Measurements from ENCODE around the gene ZNF467.

The ZNF467 gene

DNA sequence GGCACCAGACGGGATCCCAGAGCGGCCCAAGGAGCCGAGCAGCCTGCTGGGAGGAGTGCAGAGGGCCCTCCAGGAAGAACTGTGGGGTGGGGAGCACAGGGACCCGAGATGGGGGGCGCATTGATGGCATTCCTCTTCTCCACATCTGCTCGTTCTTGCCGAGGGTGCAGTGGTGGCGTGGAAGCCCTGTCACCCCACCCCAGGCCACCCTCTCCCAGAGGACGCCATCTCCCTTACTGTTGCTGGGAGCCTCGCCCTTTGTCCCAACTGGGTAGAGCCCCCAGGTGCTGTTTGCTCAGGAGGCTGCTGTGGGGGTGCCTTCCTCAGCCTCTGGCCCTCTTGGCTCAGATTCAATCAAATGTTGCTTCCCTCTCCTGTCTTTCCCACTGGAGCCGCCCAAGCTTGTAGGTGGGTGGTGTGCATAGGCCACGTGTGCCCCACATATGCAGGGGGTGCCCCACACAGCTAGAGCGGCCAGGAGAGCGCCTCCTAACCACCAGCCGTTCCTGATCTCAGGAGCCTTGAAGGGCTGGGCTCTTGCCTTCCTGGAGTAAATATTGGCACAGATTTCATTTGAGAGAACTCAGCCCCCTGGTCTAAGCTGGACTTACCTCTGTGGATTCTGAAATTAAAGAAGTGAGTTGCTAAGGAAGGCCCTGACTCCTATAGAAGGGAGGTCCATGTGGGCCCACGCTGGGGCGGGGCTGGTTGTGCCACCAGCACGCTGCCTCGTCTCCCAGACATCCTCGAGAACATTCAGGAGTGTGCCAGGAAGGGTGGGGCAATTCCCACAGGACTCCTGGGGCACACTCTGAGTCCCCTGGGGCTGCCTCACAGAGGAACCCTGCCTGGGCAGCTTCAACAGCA is 39.2 kb downstream of the ZNF467 start:
- Histone ChIP-seq H3K9me3 (ENCODE audit: low read length) (no peaks in the 10 kb centered on the region), H3K36me3 (ENCODE audit: insufficient read depth, low read length) (peaks cover 51% of the 10 kb centered on the region), H2AFZ (ENCODE audit: low read depth, low read length) (no peak overlapping the region), H3K4me3 (ENCODE audit: low read length) (no peak overlapping the region), H3K4me1 (ENCODE audit: insufficient read depth, low read length) (no peaks in the 10 kb centered on the region), H3K27me3 (ENCODE audit: insufficient read depth, low read length) (no peaks in the 10 kb centered on the region)

DNA sequence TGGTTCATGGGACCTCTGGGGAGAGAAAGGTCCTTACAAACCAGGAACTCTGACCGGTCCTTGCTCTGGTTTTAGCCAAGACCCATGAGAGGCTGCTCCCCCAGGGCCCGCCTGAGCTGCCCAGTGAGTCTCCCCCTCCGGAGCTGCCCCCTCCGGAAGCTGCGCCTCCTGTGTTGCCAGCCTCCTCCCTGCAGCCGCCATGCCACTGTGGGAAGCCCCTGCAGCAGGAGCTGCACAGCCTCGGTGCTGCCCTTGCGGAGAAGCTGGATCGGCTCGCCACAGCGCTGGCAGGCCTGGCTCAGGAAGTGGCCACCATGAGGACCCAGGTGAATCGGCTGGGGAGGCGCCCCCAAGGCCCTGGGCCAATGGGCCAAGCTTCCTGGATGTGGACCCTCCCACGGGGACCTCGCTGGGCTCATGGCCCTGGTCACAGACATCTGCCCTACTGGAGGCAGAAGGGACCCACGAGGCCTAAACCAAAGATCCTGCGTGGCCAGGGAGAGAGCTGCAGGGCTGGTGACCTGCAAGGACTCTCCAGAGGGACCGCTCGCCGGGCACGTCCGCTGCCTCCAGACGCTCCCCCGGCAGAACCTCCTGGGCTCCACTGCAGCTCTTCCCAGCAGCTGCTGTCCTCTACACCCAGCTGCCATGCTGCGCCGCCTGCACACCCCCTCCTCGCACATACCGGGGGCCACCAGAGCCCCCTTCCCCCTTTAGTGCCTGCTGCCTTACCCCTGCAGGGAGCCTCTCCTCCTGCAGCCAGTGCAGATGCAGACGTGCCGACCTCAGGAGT is 40.1 kb downstream of the ZNF467 start:
- H3K4me1 ChIP-seq (ENCODE audit: insufficient read depth, low read length) = no peaks in the 10 kb centered on the region

DNA sequence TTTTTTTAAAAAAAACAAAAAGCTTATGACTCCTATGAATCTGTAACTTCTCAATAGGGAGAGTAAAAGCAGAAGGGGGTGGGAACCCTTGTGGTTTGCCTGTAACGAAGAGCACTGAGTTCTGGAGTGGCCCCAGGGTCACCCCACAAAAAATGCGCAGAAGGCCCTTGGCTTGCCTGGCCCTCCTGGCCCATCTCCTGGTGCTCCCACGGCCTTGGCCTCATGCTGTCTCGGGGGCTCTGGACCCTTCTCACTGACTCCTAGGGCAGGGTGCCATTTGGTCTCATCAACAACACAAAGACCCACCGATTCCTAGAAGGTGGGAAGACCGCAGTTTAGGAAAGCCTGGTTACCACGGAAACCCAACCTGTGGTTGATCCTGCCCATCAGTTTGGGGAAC is 40.8 kb downstream of the ZNF467 start:
- H3K4me3 ChIP-seq (ENCODE audit: low read length) = no peak overlapping the region
- no peaks in the 10 kb centered on the region for H3K9me3 ChIP-seq (ENCODE audit: low read length)
- peaks cover 1% of the 10 kb centered on the region for H3K4me1 ChIP-seq (ENCODE audit: insufficient read depth, low read length)
- H3K36me3 ChIP-seq (ENCODE audit: insufficient read depth, low read length) = peaks cover 65% of the 10 kb centered on the region
- H3K27me3 ChIP-seq (ENCODE audit: insufficient read depth, low read length) = no peaks in the 10 kb centered on the region
- no peak overlapping the region for H2AFZ ChIP-seq (ENCODE audit: low read depth, low read length)

More for the DNA sequence above, 40.1 kb downstream of the ZNF467 start:
- H2AFZ ChIP-seq (ENCODE audit: low read depth, low read length) = no peak overlapping the region
- no peaks in the 10 kb centered on the region for H3K9me3 ChIP-seq (ENCODE audit: low read length)
- peaks cover 59% of the 10 kb centered on the region for H3K36me3 ChIP-seq (ENCODE audit: insufficient read depth, low read length)
- H3K27me3 ChIP-seq (ENCODE audit: insufficient read depth, low read length) = no peaks in the 10 kb centered on the region
- H3K4me3 ChIP-seq (ENCODE audit: low read length) = no peak overlapping the region

- no peak overlapping the region for H3K4me3 ChIP-seq (ENCODE audit: low read length)
- peaks cover 6% of the 10 kb centered on the region for H3K4me1 ChIP-seq (ENCODE audit: insufficient read depth, low read length)
- no peaks in the 10 kb centered on the region for H3K27me3 ChIP-seq (ENCODE audit: insufficient read depth, low read length)
- no peaks in the 10 kb centered on the region for H3K9me3 ChIP-seq (ENCODE audit: low read length)
- no peak overlapping the region for H2AFZ ChIP-seq (ENCODE audit: low read depth, low read length)
- peaks cover 69% of the 10 kb centered on the region for H3K36me3 ChIP-seq (ENCODE audit: insufficient read depth, low read length)
Observed at GRCh38 chr7:149732111-149732561, 41.3 kb downstream of the ZNF467 start.

DNA sequence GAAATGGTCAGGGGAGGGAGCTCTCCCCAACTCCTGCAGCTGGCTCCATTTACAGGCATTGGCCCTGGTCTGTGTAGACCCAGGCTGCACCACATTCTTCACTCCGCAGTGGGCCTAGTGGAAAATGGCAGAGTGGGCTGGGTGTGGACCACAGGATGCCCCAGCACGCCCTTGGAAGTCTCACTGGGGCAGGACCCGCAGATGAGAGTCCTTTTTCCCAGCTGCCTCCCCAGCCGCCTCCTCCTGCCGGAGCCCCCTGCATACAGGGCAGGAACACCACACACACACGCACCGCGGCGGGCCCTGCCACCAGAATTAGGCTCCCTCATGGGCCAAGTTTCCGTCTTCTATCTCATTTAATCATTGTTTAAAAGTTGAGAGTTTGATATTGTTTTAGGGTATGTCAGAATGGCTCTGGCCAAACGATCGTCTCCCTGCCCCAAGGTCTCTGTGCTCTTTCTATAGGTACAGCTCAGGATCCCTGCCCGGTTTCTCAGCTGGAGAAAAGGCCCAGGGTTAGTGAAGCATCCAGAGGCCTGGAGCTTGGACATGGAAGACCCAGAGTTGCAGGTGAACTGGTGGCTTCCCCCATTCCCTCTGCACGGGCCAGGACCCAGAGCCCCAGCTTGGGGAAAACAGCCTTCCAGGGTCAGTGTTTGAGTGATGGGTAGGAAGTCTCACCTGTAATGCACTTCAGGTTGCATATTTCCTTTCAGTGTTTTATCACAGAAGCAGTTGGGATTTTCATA is 42.0 kb downstream of the ZNF467 start:
- Histone ChIP-seq H3K4me3 (ENCODE audit: low read length) (no peak overlapping the region), H3K27me3 (ENCODE audit: insufficient read depth, low read length) (no peaks in the 10 kb centered on the region), H3K36me3 (ENCODE audit: insufficient read depth, low read length) (peaks cover 69% of the 10 kb centered on the region), H3K9me3 (ENCODE audit: low read length) (no peaks in the 10 kb centered on the region), H2AFZ (ENCODE audit: low read depth, low read length) (no peak overlapping the region), H3K4me1 (ENCODE audit: insufficient read depth, low read length) (peaks cover 9% of the 10 kb centered on the region)

DNA sequence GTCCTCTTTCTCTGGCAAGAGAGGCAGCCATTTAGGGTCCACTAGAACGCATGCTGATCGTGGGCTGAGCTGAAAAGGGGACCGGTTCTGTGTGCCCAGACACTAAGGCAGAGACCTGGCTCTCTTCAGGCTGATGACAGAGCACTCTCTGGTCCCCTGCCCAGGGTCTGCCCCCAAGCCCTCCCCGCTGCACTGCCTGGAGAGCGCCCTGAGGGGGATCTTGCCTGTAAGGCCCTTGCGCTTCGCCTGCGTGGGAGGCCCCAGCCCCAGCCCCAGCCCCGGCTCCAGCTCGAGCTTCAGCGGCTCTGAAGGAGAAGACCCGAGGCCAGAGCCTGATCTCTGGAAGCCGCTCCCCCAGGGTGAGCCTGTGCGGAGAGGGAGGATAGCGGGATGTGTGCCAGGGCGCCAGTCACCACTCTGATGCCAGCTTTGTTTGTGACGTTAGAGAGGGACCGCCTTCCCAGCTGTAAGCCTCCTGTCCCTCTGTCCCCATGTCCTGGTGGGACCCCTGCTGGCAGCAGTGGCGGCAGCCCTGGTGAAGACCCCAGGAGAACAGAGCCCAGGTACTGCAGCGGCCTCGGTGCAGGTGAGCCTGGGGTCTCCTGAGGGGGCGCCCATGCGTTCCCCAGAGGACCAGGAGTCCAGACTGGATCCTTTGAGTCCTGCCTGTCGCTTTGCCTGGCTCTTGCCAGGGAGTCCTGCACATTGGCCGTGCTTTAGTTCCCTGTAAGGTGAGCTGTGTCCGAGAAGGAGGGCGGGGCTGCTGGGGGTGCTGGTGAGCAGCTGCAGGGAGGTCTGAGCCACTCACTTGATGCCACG is 43.2 kb downstream of the ZNF467 start:
- H2AFZ ChIP-seq (ENCODE audit: low read depth, low read length) = no peak overlapping the region
- H3K9me3 ChIP-seq (ENCODE audit: low read length) = no peaks in the 10 kb centered on the region
- peaks cover 9% of the 10 kb centered on the region for H3K4me1 ChIP-seq (ENCODE audit: insufficient read depth, low read length)
- H3K27me3 ChIP-seq (ENCODE audit: insufficient read depth, low read length) = no peaks in the 10 kb centered on the region
- no peak overlapping the region for H3K4me3 ChIP-seq (ENCODE audit: low read length)
- peaks cover 77% of the 10 kb centered on the region for H3K36me3 ChIP-seq (ENCODE audit: insufficient read depth, low read length)

DNA sequence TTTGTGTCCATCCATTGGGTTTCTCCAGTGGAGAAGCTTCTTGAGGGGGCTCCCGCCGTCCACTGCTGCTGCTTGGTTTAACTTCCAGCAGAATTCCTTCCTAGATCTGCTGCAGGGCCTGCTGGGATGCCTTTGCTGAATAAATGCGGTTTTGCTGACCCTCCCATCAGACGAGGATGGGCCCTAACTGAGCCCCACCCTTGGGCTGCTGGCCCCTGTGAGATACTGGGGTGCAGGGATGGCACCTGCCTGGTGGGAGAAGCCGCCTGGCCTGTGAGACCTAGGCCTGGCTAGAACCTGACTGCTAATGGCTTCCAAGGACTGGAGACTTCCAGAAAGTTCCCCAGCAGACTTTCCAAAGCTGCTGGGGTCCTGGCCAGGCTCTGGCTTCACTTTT is 43.8 kb downstream of the ZNF467 start:
- no peaks in the 10 kb centered on the region for H3K9me3 ChIP-seq (ENCODE audit: low read length)
- H3K27me3 ChIP-seq (ENCODE audit: insufficient read depth, low read length) = no peaks in the 10 kb centered on the region
- H2AFZ ChIP-seq (ENCODE audit: low read depth, low read length) = no peak overlapping the region
- peaks cover 82% of the 10 kb centered on the region for H3K36me3 ChIP-seq (ENCODE audit: insufficient read depth, low read length)
- no peak overlapping the region for H3K4me3 ChIP-seq (ENCODE audit: low read length)
- peaks cover 9% of the 10 kb centered on the region for H3K4me1 ChIP-seq (ENCODE audit: insufficient read depth, low read length)

GRCh38 chr7:149728491-149729375 is 44.7 kb downstream of the ZNF467 start:
- H3K27me3 ChIP-seq (ENCODE audit: insufficient read depth, low read length) = no peaks in the 10 kb centered on the region
- peaks cover 84% of the 10 kb centered on the region for H3K36me3 ChIP-seq (ENCODE audit: insufficient read depth, low read length)
- no peak overlapping the region for H2AFZ ChIP-seq (ENCODE audit: low read depth, low read length)
- H3K9me3 ChIP-seq (ENCODE audit: low read length) = no peaks in the 10 kb centered on the region
- peaks cover 9% of the 10 kb centered on the region for H3K4me1 ChIP-seq (ENCODE audit: insufficient read depth, low read length)
- no peak overlapping the region for H3K4me3 ChIP-seq (ENCODE audit: low read length)

- Histone ChIP-seq H3K27me3 (ENCODE audit: insufficient read depth, low read length) (no peaks in the 10 kb centered on the region), H3K9me3 (ENCODE audit: low read length) (no peaks in the 10 kb centered on the region), H2AFZ (ENCODE audit: low read depth, low read length) (no peak overlapping the region), H3K4me1 (ENCODE audit: insufficient read depth, low read length) (peaks cover 9% of the 10 kb centered on the region), H3K36me3 (ENCODE audit: insufficient read depth, low read length) (peaks cover 84% of the 10 kb centered on the region), H3K4me3 (ENCODE audit: low read length) (no peak overlapping the region)
Observed at GRCh38 chr7:149727899-149728476, 45.4 kb downstream of the ZNF467 start.

DNA sequence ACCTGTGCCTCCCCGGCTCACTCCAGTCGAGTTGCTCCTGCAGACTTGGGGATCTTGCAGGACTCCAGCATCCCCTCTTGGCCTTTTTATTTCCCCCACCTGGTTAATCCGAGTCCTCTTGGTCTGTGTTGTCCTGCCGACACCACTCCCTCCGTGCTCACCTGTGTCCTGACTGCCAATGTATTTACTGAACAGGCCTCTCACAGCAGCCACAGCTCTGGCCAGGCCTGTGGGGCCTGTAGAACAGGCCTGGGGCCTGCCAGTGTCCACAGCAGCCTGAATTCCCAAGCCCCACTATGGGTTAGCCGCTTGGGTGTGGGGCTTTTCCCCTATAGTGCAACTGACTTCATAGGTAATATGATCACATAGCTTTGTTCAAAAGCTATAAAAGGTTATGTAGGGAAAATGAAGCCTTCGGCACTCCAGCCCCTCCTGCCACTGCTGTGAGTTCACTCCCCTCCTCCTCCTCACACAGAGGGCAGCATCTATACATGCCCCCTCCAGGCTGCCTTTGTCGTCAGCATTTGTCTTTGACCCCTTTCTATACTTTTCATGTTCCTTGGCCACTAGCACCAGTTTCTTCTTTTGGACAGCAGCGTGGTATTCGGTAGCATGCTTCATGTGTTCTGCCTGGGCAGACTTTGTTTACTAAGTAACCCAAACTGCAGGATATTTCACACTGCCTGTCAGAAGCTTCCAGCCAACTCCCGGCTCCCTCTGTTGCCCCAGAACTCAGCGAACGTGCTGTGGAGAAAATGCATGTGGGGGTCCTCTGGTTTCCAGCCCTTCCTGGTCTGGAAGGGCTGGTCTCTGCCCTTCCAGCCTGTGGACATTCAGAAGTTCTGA is 46.1 kb downstream of the ZNF467 start:
- no peaks in the 10 kb centered on the region for H3K9me3 ChIP-seq (ENCODE audit: low read length)
- H3K27me3 ChIP-seq (ENCODE audit: insufficient read depth, low read length) = no peaks in the 10 kb centered on the region
- H3K4me1 ChIP-seq (ENCODE audit: insufficient read depth, low read length) = peaks cover 9% of the 10 kb centered on the region
- H3K4me3 ChIP-seq (ENCODE audit: low read length) = no peak overlapping the region
- no peak overlapping the region for H2AFZ ChIP-seq (ENCODE audit: low read depth, low read length)
- peaks cover 83% of the 10 kb centered on the region for H3K36me3 ChIP-seq (ENCODE audit: insufficient read depth, low read length)

- H3K4me1 ChIP-seq (ENCODE audit: insufficient read depth, low read length) = peaks cover 9% of the 10 kb centered on the region
- no peaks in the 10 kb centered on the region for H3K27me3 ChIP-seq (ENCODE audit: insufficient read depth, low read length)
- no peak overlapping the region for H2AFZ ChIP-seq (ENCODE audit: low read depth, low read length)
- H3K4me3 ChIP-seq (ENCODE audit: low read length) = no peak overlapping the region
- H3K9me3 ChIP-seq (ENCODE audit: low read length) = no peaks in the 10 kb centered on the region
- H3K36me3 ChIP-seq (ENCODE audit: insufficient read depth, low read length) = peaks cover 83% of the 10 kb centered on the region
Observed at GRCh38 chr7:149725916-149726315, 47.5 kb downstream of the ZNF467 start.

Data from neuron (in vitro differentiated cells).